WI38 (cell line): Measurements from ENCODE around the gene NME1.
"Not testable (repeated sequence)": the region's sequence is repeated elsewhere in the genome, so short reads cannot be mapped to it uniquely, and the experiment has no call there.

ENCODE experiments used
- H3K4me3 ChIP-seq: 2 replicates; pipeline ENCODE4 v1.5.1; 2011; ENCODE audit warnings: low read depth, mild to moderate bottlenecking, control low read depth, low read length
- CTCF ChIP-seq: IDR thresholded peaks from 2 replicates; pipeline ENCODE4 v1.5.1; 2012; ENCODE audit warnings: low read depth, mild to moderate bottlenecking, control low read depth, low read length

The NME1 gene

DNA sequence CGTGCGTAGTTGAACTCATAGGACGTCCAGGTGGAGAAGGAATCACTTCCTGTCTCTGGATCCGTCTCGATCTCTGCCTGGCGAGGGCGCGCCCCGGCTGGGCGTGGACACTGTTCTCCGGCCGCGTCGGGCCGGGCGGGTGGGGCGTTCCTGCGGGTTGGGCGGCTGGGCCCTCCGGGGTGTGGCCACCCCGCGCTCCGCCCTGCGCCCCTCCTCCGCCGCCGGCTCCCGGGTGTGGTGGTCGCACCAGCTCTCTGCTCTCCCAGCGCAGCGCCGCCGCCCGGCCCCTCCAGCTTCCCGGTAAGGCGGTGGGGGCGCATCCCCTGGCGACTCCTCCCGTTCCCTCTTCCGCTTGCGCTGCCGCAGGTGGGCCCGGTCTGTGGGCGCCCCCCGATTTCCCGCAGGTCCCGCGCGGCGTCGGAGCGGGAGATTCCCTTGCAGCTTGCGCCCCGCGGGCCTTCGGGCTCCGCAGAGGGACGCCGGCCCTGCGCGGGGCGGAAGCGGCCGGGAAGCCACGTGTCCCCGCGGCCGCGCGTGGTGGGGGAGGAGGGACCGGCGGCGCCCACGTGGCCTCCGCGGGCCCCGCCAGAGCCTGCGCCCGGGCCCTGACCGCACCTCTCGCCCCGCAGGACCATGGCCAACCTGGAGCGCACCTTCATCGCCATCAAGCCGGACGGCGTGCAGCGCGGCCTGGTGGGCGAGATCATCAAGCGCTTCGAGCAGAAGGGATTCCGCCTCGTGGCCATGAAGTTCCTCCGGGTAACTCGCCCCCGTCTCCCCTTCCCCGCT lies 13.0 kb downstream of the NME1 start, which contains the start of gene NME2:
Gene NME2, plus strand, starts transcription at position 214 of the 789 bp plus-strand sequence. Its CDS starts 420 bp downstream, at position 634.
- peak within 1 kb of the TSS; percentile 86 for H3K4me3 ChIP-seq
- no peak for TF ChIP-seq CTCF

DNA sequence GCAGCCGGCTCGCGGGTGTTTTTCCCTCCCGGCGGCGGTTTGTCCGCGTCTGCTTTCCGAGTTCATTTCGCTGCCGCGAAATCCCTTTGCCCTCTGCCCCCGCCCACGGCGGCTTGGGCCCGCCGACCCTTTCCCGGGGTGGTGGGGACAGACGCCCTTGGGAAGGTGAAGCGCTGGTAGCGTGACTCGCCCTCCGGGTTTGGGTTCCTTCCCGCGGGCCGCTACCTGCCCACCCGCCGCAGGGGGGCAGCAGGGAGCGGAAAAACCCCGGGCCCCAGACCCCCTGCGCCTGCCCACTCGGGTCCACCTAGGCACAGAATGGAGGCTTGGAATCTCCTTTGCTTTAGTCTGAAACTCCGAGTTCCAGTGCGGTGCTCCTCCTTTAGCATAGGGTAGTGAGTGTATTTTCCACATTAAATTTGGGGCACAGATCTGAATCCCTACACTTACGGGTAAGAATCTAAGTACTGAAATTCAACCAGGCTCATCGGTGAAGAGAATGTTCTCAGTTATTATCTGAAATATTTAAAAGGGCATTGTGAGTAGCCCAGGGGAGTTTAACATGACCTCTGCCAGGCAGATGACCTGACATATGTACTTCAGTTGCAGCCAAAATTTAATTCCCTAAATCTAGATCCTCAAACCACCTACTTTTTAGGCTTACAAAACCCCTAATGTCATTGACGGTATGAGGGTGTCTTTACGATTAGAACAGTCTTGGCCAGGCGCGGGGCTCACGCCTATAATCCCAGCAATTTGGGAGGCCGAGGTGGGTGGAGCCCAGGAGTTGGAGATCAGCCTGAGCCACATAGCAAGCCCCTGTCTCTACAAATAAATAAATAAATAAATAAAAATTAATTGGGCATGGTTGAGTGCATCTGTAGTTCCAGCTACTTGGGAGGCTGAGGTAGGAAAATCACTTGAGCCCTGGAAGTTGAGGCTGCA lies 13.9 kb downstream of the NME1 start:
- TF ChIP-seq CTCF = peak; percentile 75
- H3K4me3 ChIP-seq = peak overlapping the region; percentile 86

DNA sequence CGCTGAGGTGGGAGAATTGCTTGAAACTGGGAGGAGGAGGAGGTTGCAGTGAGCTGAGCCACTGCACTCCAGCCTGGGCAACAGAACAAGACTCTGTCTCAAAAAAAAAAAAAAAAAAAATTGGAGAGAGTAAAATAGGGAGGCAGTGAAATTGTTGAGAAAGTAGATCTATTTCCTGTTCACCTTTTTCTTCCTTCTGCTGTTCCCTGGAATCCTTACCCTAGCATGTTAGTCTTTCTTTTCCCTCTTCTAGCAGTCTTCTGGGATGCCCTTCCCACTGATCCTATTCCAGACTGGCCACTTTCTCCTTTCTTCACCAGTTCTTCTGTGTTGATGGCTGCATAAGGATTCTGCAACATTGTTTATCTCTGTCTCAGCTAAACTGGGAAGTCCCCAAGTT lies 16.0 kb downstream of the NME1 start:
- TF ChIP-seq CTCF = no peak
- H3K4me3 ChIP-seq = no peak overlapping the region

DNA sequence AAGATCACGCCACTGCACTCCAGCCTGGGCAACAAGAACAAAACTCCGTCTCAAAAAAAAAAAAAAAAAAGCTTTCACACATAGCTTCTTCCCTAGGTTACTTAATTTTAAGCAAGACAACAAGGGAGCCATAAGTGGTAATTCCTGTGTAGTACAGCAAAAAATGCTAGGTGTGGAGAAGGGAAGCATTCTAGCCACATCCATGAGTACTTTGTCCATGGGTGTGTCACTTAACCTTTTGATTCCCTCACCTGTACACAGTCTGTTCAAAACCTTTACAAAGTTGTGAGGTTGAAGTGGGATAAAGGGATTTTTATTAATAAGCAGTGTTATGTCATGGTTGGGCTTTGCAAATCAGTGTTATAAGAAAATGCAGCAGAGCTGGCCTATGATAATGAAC lies 17.4 kb downstream of the NME1 start:
- TF ChIP-seq CTCF = no peak
- H3K4me3 ChIP-seq = no peak overlapping the region

DNA sequence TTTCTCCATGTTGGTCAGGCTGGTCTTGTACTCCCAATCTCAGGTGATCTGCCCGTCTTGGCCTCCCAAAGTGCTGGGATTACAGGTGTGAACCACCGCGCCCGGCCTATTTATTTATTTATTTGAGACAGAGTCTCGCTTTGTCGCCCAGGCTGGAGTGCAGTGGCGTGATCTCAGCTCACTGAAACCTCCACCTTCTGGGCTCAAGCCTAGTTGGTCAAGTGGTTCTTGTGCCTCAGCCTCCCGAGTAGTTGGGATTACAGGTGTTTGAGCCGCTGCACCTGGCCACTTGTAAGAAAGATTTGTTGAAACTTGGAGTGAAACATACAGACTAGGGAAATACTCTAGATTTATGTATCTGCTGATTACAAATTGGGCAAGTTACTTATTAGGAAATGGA lies 18.7 kb downstream of the NME1 start:
- not testable (repeated sequence) for H3K4me3 ChIP-seq

DNA sequence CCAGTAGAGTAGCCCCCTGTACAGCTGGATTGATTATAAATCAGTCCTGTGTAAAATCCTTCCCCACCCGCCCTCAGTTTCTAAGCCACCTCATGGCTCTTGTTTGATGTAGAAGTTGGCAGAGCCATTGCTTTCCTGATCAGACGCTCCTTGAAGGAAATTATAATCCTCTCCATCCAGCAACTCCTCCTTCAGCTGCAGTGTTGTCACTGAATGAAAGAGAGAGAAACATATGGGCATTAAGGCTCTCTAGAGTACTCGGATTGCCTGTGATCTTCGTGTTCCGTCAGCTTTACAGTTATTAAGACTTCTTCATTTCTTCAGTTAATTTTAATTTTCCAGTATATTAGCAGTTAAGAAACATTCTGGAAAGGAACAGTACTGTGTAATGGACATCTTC lies 27.1 kb downstream of the NME1 start:
- no peak for TF ChIP-seq CTCF
- no peak overlapping the region for H3K4me3 ChIP-seq

GRCh38 chr17:51184124-51184523 lies 30.8 kb downstream of the NME1 start:
- H3K4me3 ChIP-seq = no peak overlapping the region
- TF ChIP-seq CTCF = no peak
